Measurements from ENCODE around the gene COBL. TPM values are rescaled to one million over a fixed set of nuclear protein-coding genes. Genes with fewer than 3 reads are reported as not detected.

The COBL gene
- total RNA-seq, 1 experiment from 2014 or later: 49.9 TPM

- no peak for TF ChIP-seq CTCF (IDR thresholded peaks at IDR 0.05; ENCODE audit: unreplicated experiment)
- no peaks in the 10 kb centered on the region for H3K4me1 Mint-ChIP-seq (ENCODE audit: low read depth, unreplicated experiment)
- CTCF ChIA-PET: no interaction called here
- H3K4me3 Mint-ChIP-seq (ENCODE audit: low read depth, unreplicated experiment): no peak overlapping the region
- BruUV-seq (replicated peaks): no TSS peak
- no peaks in the 10 kb centered on the region for H3K36me3 Mint-ChIP-seq (ENCODE audit: insufficient read depth, unreplicated experiment)
- H3K27me3 Mint-ChIP-seq (ENCODE audit: unreplicated experiment): no peaks in the 10 kb centered on the region
- no peak overlapping the region for H3K27ac Mint-ChIP-seq (ENCODE audit: unreplicated experiment)
- DNase-seq: no peak
- H3K9me3 Mint-ChIP-seq (ENCODE audit: low read depth, unreplicated experiment): peaks cover 13% of the 10 kb centered on the region
- intact Hi-C loops (cut with micrococcal nuclease; ENCODE audit: unreplicated experiment): no loop called here
Measured at GRCh38 chr7:51148216-51148615, 168.4 kb downstream of the COBL start.

GRCh38 chr7:51146816-51147586 lies 169.6 kb downstream of the COBL start:
- no peaks in the 10 kb centered on the region for H3K27me3 Mint-ChIP-seq (ENCODE audit: unreplicated experiment)
- H3K4me1 Mint-ChIP-seq (ENCODE audit: low read depth, unreplicated experiment): no peaks in the 10 kb centered on the region
- CTCF ChIA-PET: interaction anchor here (0.6 kb wide), 1 partner anchor 9 kb away, joined by 3 read pairs; no protein-coding TSS in a partner anchor
- TF ChIP-seq CTCF (IDR thresholded peaks at IDR 0.05; ENCODE audit: unreplicated experiment): no peak
- intact Hi-C loops (cut with micrococcal nuclease; ENCODE audit: unreplicated experiment): no loop called here
- no peak overlapping the region for H3K27ac Mint-ChIP-seq (ENCODE audit: unreplicated experiment)
- H3K9me3 Mint-ChIP-seq (ENCODE audit: low read depth, unreplicated experiment): peaks cover 13% of the 10 kb centered on the region
- no TSS peak for BruUV-seq (replicated peaks)
- H3K36me3 Mint-ChIP-seq (ENCODE audit: insufficient read depth, unreplicated experiment): no peaks in the 10 kb centered on the region
- no peak for DNase-seq
- no peak overlapping the region for H3K4me3 Mint-ChIP-seq (ENCODE audit: low read depth, unreplicated experiment)

- H3K36me3 Mint-ChIP-seq (ENCODE audit: insufficient read depth, unreplicated experiment): peaks cover 13% of the 10 kb centered on the region
- no TSS peak for BruUV-seq (replicated peaks)
- no peak for TF ChIP-seq CTCF (IDR thresholded peaks at IDR 0.05; ENCODE audit: unreplicated experiment)
- H3K9me3 Mint-ChIP-seq (ENCODE audit: low read depth, unreplicated experiment): peaks cover 11% of the 10 kb centered on the region
- intact Hi-C loops (cut with micrococcal nuclease; ENCODE audit: unreplicated experiment): loop anchor here (5.0 kb wide), 3 partner anchors 162 to 692 kb away; partner anchors contain the start of gene FIGNL1
- CTCF ChIA-PET: interaction anchor here (1.4 kb wide), 1 partner anchor 17 kb away, joined by 4 read pairs; no protein-coding TSS in a partner anchor
- DNase-seq: no peak
- H3K27me3 Mint-ChIP-seq (ENCODE audit: unreplicated experiment): no peaks in the 10 kb centered on the region
- peaks cover 28% of the 10 kb centered on the region for H3K4me1 Mint-ChIP-seq (ENCODE audit: low read depth, unreplicated experiment)
- no peak overlapping the region for H3K4me3 Mint-ChIP-seq (ENCODE audit: low read depth, unreplicated experiment)
- no peak overlapping the region for H3K27ac Mint-ChIP-seq (ENCODE audit: unreplicated experiment)
Measured at GRCh38 chr7:51144178-51144577, 172.4 kb downstream of the COBL start.

DNA sequence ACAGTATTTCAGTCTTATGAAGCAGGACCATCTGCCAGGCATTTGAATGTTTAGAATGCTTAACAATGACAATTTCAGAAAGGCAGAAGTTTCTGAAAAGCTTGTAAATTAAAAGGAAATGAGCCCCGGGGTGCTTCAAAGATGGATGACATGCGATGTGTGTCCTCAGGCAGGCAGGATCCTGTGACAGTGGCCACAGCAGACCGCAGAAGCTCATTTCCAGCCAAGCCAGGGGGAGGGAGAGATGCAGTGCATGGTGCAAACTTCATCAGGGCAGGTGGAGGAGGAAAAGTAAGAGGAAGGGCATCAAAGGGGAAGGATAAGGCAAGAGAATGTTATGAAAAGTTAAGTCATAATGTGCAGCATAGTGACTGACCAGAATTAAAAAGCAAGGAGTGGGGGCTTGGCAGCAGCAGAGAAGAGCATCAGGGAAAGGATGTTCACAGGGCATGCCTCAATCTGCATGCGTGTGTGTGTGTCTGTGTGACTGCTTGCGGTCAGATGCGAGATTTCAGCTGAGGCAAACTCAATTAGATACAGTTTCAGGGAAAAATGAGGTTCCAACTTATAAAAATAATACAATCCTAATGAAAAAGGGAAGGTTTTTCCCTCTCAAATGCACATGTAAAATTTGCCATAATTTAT lies 173.7 kb downstream of the COBL start:
- Mint-ChIP-seq H3K4me3 (ENCODE audit: low read depth, unreplicated experiment) (no peak overlapping the region), H3K27me3 (ENCODE audit: unreplicated experiment) (no peaks in the 10 kb centered on the region), H3K27ac (ENCODE audit: unreplicated experiment) (no peak overlapping the region), H3K4me1 (ENCODE audit: low read depth, unreplicated experiment) (peaks cover 41% of the 10 kb centered on the region), H3K36me3 (ENCODE audit: insufficient read depth, unreplicated experiment) (peaks cover 13% of the 10 kb centered on the region), H3K9me3 (ENCODE audit: low read depth, unreplicated experiment) (peaks cover 3% of the 10 kb centered on the region)
- intact Hi-C loops (cut with micrococcal nuclease; ENCODE audit: unreplicated experiment): loop anchor here (5.0 kb wide), 3 partner anchors 161 to 691 kb away; partner anchors contain the start of gene FIGNL1
- no peak for DNase-seq
- CTCF ChIA-PET: interaction anchor here (1.4 kb wide), 1 partner anchor 18 kb away, joined by 4 read pairs; no protein-coding TSS in a partner anchor
- TF ChIP-seq CTCF (IDR thresholded peaks at IDR 0.05; ENCODE audit: unreplicated experiment): no peak
- BruUV-seq (replicated peaks): no TSS peak

All from Calu3 (cell line).